Retinal pigment epithelial cell (primary cell): ENCODE measurements around the gene CARTPT.

Source experiments
- DNase-seq: peaks from one replicate; pipeline ENCODE4 v3.0.0-alpha.2; 2010; ENCODE audit warnings: low read depth
- H3K4me3 ChIP-seq: 2 replicates; pipeline ENCODE4 v1.5.1; 2011; ENCODE audit warnings: mild to moderate bottlenecking, low read length, control low read depth, moderate library complexity
- CTCF ChIP-seq: conservative IDR thresholded peaks from 2 replicates; pipeline ENCODE4 v1.5.1; 2011; ENCODE audit warnings: low read depth, low read length, control low read depth, inconsistent platforms

CARTPT gene

DNA sequence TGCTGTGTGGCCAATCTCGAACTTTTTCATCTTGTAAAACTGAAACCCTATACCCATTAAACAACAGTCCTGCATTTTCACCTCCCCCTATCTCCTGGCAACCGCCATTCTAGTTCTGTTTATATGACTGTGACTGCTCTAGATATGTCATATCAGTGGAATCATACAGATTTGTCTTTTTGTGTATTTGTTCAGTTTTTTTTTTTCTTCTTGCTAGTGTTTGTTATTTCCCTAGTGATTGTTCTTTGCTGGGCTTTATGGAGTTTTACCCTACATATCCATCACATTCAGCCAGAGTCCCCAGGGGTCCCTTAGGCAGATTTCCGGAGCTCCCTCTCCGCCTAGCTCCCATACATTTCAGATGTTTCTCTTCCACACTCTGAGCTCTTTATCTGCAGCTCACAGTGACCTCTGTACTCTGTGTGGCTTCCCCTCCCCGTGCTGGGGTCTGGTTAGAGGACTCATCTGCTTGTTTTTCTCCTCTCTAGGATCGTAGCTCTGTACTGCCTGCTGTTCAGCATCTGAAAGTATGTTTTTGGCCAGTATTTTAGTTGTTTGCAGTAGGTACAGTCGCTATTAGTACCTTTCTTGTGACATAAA, 25.1 kb upstream of the CARTPT start:
- no peak for DNase-seq
- TF ChIP-seq CTCF = no peak
- H3K4me3 ChIP-seq = no peak overlapping the region

GRCh38 chr5:71695071-71695470, 24.0 kb upstream of the CARTPT start:
- TF ChIP-seq CTCF = no peak
- DNase-seq = no peak
- H3K4me3 ChIP-seq = no peak overlapping the region

DNA sequence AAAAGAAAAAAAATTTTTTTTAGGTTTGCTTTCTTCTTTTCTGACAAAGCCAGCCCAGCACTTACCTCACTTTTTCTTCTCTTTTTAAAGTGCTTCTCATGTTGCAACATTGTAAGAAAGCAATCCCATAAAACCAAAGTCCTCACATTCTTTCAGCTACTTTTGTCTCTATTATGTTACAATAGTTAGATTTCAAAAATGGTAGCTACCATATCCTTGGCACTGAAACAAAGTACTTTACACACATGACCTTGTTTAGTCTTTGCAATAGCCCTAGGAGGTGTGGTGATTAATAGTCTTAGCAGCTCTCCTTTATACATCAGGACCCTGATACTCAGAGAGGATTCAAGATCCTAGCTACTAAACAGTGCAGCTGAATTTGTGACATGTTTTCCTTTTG, 23.5 kb upstream of the CARTPT start:
- H3K4me3 ChIP-seq = no peak overlapping the region
- DNase-seq = no peak

DNA sequence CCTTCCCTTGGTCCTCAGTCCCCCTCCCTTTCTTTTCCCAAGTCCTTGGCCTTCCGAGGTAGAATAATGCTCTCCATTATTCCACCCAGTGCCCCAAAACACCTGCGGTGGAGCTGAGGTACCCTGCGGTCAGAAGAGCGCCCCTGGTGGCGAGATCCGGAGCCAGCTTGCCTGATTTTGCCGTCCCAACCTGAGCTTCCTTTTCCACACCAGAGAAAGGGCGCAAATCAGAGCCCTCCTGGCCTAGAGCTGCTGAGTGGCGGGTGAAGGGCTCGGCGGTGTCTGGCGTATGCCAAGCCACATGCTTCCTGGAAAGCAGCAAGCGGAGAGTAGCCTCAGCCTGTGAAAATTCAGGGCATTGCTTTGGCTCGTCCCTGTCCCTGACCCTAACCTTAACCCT, 21.1 kb upstream of the CARTPT start:
- DNase-seq = no peak
- H3K4me3 ChIP-seq = no peak overlapping the region
- peak; percentile 63 for TF ChIP-seq CTCF

More for the DNA sequence above, 23.5 kb upstream of the CARTPT start:
- no peak for TF ChIP-seq CTCF

GRCh38 chr5:71699233-71699632, 19.8 kb upstream of the CARTPT start:
- no peak for DNase-seq
- no peak overlapping the region for H3K4me3 ChIP-seq
- TF ChIP-seq CTCF = no peak

DNA sequence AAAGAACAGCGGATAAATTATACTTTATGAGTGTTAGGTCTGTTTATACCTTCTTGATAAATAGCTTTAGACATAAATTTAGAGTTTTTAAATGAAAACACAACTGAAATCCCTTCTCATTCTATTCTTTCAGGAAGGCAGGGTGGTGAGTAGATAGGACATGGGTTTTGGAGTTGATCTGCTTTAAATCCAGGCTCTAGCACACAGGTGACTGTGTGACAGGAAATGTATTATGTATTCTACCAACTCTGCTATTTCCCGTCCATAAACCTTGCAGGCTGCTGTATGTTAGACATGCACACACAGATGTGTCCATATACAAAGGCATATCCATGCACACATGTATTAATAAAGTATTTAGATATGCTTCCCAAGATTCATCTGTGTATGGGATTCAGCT, 19.3 kb upstream of the CARTPT start:
- no peak for DNase-seq
- H3K4me3 ChIP-seq = no peak overlapping the region
- TF ChIP-seq CTCF = no peak

GRCh38 chr5:71700803-71701202, 18.3 kb upstream of the CARTPT start:
- no peak for TF ChIP-seq CTCF
- DNase-seq = no peak
- no peak overlapping the region for H3K4me3 ChIP-seq
